Measurements from ENCODE around the gene PHAF1. TPM values are rescaled to one million over a fixed set of nuclear protein-coding genes. Genes with fewer than 3 reads are reported as not detected.

The PHAF1 gene
- total and polyA plus RNA-seq, 12 donors, result 9.0 to 27.4 (median 14.0) TPM

- no peak for DNase-seq
- no peaks in the 10 kb centered on the region for H3K4me1 ChIP-seq (replicated peaks in 1 of 2)
- intact Hi-C loops (cut with DNase I), result no loop called here
- WGBS, 4 donors, result 96 to 98% (median 97%) methylated on average over 5 to 13 of the region's 13 CpGs
- H3K9me3 ChIP-seq (replicated peaks in 1 of 3), result no peaks in the 10 kb centered on the region
- TF ChIP-seq POLR2A (IDR thresholded peaks at IDR 0.05) (no peak), CTCF (IDR thresholded peaks at IDR 0.05) (no peak)
- no peak overlapping the region for H3K27ac ChIP-seq
- no peak overlapping the region for H3K4me3 ChIP-seq
- no peaks in the 10 kb centered on the region for H3K27me3 ChIP-seq
- H3K36me3 ChIP-seq (replicated peaks in 1 of 2), result peaks cover 0 to 90% of the 10 kb centered on the region in 2 donors
Observed at GRCh38 chr16:67141391-67141790, 31.6 kb downstream of the PHAF1 start.

DNA sequence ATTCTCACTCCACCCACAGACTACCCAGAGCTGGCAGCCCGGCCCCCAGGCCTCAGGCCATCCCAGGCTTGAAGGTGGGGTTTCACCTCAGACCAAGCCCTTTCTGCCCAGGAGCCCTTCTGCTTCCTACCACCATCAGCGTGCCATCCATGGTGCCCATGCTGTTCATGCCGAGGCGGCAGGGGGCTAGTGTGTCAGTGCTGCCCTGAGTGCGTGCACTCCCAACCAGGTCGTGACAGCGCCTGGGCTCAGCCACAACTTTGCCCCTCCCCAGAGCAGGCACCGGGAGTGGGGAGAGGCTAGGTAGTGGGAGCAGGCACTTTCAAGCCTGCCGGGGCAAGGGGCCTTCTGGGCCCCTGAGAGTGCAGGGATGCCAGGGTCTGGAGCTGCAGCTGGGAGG, 32.6 kb downstream of the PHAF1 start:
- Histone ChIP-seq H3K36me3 (replicated peaks in 1 of 2) (peaks cover 0 to 90% of the 10 kb centered on the region in 2 donors), H3K27me3 (no peaks in the 10 kb centered on the region), H3K27ac (no peak overlapping the region), H3K4me1 (replicated peaks in 1 of 2) (no peaks in the 10 kb centered on the region), H3K4me3 (no peak overlapping the region), H3K9me3 (replicated peaks in 1 of 3) (no peaks in the 10 kb centered on the region)
- TF ChIP-seq CTCF (IDR thresholded peaks at IDR 0.05) (no peak), POLR2A (IDR thresholded peaks at IDR 0.05) (no peak)
- intact Hi-C loops (cut with DNase I), result no loop called here
- DNase-seq, result no peak
- WGBS, 4 donors, result 60 to 97% (median 94%) methylated on average over 1 to 9 of the region's 9 CpGs; no CpG with 5 or more reads in 1 of the 4 donors

DNA sequence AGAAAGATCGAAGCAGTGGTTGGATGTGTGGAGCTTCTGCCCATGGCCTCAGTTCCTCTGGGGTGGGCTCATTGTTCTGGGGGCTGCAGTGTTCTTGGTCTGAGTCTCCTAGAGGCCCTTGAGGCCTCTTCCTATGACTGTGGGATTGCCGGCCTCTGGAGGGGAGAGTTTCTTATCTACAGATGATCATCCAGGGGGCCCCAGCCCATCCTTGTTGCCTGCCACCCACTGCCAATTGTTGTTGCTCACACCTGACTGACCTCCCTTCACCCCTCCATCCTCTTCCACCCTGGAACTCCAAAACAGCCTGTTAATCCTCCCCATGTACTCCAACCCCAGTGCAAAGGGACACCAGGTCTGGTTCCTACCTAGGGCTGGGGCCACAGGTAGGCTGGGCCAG, 35.2 kb downstream of the PHAF1 start:
- WGBS, 4 donors, result 86 to 95% (median 88%) methylated on average over 2 of the region's 2 CpGs
- H3K9me3 ChIP-seq (replicated peaks in 1 of 3), result no peaks in the 10 kb centered on the region
- H3K4me3 ChIP-seq, result no peak overlapping the region
- no peaks in the 10 kb centered on the region for H3K27me3 ChIP-seq
- H3K4me1 ChIP-seq (replicated peaks in 1 of 2), result no peaks in the 10 kb centered on the region
- H3K27ac ChIP-seq, result no peak overlapping the region
- peaks cover 0 to 85% of the 10 kb centered on the region in 2 donors for H3K36me3 ChIP-seq (replicated peaks in 1 of 2)
- intact Hi-C loops (cut with DNase I), result no loop called here
- TF ChIP-seq POLR2A (IDR thresholded peaks at IDR 0.05) (no peak), CTCF (IDR thresholded peaks at IDR 0.05) (no peak)
- no peak for DNase-seq

DNA sequence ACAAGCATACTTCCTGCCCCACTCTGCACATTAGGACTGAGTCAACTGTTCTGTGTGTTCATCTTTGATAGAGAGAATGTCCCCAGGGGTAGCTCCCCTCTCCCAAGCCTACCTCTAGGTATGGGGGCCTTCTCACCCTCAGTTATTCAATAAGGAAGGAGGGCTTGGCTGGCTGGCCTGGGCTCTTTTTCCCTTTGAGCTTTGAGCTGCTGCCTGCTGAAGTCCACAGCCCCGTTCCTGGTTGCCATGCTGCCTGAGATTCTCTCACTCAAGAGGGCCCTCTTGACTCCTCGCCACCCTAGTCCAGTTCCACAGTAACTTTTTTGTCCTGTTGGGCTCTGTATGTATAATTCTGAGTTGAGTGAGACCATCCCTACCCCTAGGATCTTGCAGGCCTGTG, 36.0 kb downstream of the PHAF1 start:
- Histone ChIP-seq H3K4me1 (replicated peaks in 1 of 2) (no peaks in the 10 kb centered on the region), H3K27ac (no peak overlapping the region), H3K36me3 (replicated peaks in 1 of 2) (peaks cover 0 to 77% of the 10 kb centered on the region in 2 donors), H3K27me3 (no peaks in the 10 kb centered on the region), H3K4me3 (no peak overlapping the region), H3K9me3 (replicated peaks in 1 of 3) (no peaks in the 10 kb centered on the region)
- 92 to 94% (median 93%) methylated on average over 2 of the region's 2 CpGs for WGBS, 4 donors
- intact Hi-C loops (cut with DNase I), result loop anchor here in 1 of 2 donors (2.0 kb wide), 1 partner anchor 167 kb away; no protein-coding TSS in a partner anchor
- no peak for DNase-seq
- TF ChIP-seq POLR2A (IDR thresholded peaks at IDR 0.05), result no peak
- no peak for TF ChIP-seq CTCF (IDR thresholded peaks at IDR 0.05)

All from adrenal gland (tissue), 12 donors.